Activated CD8-positive, alpha-beta memory T cell treated with anti-CD3 and anti-CD28 coated beads for 36 hours (primary cell): ENCODE data around the gene TRMT2A. TPM values are rescaled to one million over a fixed set of nuclear protein-coding genes. Genes with fewer than 3 reads are reported as not detected.

ENCODE experiments used
- CTCF ChIA-PET: fragments of 350-600 bp; sonication (Branson Sonifier 250); formaldehyde crosslinking; loops from one replicate; lab custom pipeline; 2021; ENCODE audit warnings: antibody characterized with exemption; lab: Charles Lee
- POLR2A ChIA-PET: fragments of 350-600 bp; sonication (Branson Sonifier 250); formaldehyde crosslinking; loops from one replicate; lab custom pipeline; 2021; ENCODE audit warnings: antibody characterized with exemption; lab: Charles Lee
- total RNA-seq, 2 experiments: library from RNA; stranded (reverse); gene quantifications; one replicate each; pipeline ENCODE4 v1.2.3, GENCODE V29; 2021

TRMT2A gene
- total RNA-seq, 2 experiments from 2014 or later, result 122 to 125 TPM

DNA sequence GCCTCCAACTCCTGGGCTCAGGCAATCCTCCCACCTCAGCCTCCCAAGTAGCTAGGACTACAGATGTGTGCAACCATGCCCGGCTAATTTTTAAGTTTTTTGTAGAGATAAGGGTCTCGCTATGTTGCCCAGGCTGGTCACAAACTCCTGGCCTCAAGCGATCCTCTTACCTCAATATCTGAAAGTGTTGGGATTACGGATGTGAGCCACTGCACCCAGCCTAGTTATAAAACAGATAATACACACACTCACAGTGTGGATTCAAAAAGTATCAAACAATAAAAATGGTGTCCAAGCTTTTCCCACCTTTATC is 34.2 kb upstream of the TRMT2A start:
- ChIA-PET CTCF (no interaction called here), POLR2A (interaction anchor here (0.6 kb wide), 1 partner anchor 51 kb away, joined by 4 read pairs; no protein-coding TSS in a partner anchor)

GRCh38 chr22:20150381-20151275 is 33.6 kb upstream of the TRMT2A start, which contains the start of gene CCDC188:
Gene CCDC188 (minus strand): TSS chr22:20151055. CDS start chr22:20150986, 69 bp downstream.
- ChIA-PET POLR2A (interaction anchor here (0.6 kb wide), 1 partner anchor 51 kb away, joined by 4 read pairs; no protein-coding TSS in a partner anchor), CTCF (no interaction called here)

DNA sequence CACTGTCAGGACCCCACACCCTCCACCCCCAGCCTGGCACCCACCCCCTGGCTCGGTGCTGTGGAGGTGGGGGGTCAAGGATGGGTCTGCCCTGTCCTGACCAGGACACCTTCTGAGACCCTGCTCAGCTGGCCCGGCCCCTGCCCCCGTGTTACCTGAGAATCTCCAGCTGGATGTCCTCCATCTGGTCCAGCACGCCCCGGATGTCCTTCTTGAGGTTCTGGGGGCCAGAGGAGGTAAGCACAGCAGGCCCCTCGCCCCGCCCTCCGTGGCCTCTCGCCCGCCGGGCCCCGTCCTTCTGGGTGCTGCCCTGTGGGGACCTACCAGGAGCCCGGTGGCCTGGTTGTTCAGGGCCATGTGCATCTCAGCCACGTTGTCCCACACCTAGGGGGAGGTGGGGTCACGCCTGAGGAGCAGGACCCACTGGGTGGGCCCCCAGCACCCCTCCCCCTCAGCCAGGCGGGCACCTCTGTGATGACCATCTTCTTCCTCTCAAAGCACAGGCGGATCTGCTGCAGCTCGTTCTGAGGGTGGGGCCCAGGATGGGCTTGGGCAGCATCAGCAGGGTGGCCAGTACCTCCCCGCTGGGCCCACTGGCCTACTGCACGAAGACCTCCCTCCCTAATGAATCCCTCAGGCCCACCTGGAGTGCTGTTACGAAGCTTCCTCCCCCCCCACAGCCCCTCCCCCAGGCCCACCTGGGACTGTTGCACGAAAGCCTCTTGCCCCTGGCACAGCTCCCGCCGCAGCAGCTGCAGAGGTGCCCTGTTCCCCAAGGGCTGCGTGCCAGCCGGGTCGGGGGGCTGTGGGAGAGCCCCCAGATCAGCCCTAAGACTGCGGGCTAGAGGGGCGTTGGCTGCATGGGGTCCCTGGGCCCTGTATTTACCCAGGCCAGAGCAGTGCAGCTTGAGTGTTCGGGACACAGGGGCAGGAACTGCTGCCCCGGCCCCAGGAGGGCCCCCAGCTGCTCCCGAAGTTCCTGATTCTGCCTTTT is 32.5 kb upstream of the TRMT2A start:
- ChIA-PET CTCF (no interaction called here), POLR2A (interaction anchor here (0.6 kb wide), 1 partner anchor 295 kb away, joined by 6 read pairs; no protein-coding TSS in a partner anchor)

- POLR2A ChIA-PET, result no interaction called here
- CTCF ChIA-PET, result no interaction called here
These were observed 31.4 kb upstream of the TRMT2A start for GRCh38 chr22:20148414-20148813.

DNA sequence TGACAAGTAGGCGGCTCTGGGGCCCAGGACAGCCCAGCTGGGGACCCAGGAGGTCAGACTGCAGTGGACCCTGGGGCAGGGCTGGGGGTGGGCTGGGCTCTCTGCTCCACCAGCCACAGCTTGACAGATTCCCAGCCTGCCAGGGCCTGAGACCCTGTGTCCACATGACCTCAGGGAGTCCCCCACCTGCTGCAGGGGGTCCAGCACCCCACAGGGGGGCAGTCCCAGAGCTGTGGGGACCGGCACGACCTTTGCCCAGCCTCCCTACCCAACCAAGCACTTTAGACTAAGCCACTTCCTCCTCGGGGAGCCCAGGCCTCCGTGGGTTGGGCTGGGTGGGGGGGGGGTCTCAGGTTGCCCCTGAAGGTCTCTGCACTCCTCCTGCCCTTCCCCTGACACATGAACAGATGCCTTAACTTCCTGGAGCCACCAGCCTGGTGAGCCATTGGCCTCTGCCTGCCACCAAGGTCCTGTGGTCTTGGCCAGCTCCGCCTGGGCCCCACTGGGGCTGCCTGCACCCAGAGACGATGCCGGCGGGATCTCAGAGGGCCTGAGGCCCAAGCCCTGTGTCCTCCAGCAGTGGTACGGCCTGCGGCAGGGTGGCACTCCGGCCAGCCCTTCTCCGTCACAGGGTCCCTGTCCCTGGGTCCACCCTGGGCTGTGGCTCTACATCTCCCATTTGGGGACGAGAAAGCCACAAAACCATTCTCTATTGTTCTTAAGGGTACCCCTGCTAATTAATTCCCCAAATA is 30.4 kb upstream of the TRMT2A start:
- POLR2A ChIA-PET, result no interaction called here
- CTCF ChIA-PET, result interaction anchor here (1.0 kb wide), 1 partner anchor 10 kb away, joined by 3 read pairs; no protein-coding TSS in a partner anchor

GRCh38 chr22:20146777-20147176 is 29.8 kb upstream of the TRMT2A start:
- CTCF ChIA-PET, result interaction anchor here (1.0 kb wide), 1 partner anchor 10 kb away, joined by 3 read pairs; no protein-coding TSS in a partner anchor

DNA sequence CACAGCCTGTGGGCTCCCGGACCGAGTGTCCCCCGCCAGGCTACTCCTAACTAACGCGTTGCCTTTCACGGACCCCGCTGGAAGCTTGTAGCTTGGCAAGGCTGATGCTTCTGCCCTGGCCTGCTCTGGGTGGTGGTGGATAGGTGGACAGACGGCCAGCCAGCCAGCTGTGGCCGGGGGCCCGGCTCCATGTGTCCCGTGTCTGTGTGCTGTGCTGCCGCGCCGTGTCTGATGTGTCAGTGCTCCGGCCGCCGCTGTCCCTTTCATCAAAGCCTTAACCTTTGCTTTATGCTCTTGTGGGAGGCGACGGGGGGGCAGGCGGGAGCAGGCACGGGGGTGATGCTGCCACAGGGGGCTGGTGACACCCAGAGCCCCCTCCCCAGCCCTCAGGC is 28.8 kb upstream of the TRMT2A start:
- ChIA-PET POLR2A (no interaction called here), CTCF (no interaction called here)

More at GRCh38 chr22:20146777-20147176, 29.8 kb upstream of the TRMT2A start:
- POLR2A ChIA-PET, result no interaction called here

DNA sequence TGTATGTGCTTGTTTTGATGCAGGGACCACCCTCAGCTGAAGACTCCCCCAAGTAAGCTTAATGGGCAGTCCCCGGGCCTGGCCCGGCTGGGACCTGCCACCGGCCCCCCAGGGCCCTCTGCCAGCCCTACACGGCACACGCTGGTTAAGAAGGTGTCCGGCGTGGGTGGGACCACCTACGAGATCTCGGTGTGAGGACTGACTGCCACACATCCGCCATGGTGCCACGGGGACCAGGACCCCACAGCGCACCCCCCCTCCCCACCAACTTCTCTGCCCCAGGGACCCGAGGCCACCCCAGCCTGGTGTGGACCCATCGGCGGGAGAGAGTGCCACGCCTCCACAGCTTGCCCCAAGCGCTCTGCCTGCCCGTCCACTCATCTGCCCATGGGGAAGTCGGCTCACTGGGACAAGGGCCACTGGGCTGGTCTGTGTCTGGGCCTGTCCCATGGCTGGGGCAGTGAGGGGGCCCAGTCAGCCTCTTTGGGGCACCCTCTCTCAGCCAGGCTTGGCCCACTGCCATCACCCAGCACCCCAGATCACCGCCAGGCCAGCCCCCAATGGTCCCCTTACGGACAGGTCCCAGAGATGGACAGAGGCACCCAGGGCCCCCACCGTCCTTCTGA is 28.3 kb upstream of the TRMT2A start:
- POLR2A ChIA-PET, result no interaction called here
- CTCF ChIA-PET, result no interaction called here

GRCh38 chr22:20143883-20144665 is 27.0 kb upstream of the TRMT2A start:
- ChIA-PET CTCF (interaction anchor here (0.6 kb wide), 1 partner anchor 614 kb away, joined by 3 read pairs; no protein-coding TSS in a partner anchor), POLR2A (no interaction called here)

DNA sequence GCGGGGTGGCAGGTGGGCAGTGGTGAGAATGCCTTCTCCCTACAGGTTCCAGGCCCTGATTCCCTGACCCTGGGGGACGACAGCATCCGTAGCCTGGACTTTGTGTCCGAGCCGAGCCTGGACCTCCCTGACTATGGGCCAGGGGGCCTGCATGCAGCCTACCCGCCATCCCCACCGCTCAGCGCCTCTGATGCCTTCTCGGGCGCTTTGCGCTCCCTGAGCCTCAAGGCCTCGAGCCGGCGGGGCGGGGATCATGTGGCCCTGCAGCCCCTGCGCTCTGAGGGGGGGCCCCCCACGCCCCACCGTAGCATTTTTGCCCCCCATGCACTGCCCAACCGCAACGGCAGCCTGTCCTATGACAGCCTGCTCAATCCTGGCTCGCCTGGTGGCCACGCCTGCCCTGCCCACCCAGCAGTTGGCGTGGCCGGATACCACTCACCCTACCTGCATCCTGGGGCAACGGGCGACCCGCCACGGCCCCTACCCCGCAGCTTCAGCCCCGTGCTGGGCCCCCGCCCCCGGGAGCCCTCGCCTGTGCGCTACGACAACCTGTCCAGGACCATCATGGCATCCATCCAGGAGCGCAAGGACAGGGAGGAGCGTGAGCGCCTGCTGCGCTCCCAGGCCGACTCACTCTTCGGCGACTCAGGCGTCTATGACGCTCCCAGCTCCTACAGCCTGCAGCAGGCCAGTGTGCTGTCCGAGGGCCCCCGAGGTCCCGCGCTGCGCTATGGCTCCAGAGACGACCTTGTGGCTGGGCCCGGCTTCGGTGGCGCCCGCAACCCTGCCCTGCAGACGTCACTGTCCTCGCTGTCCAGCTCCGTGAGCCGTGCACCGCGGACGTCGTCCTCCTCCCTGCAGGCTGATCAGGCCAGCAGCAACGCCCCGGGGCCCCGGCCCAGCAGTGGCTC is 25.9 kb upstream of the TRMT2A start:
- POLR2A ChIA-PET, result no interaction called here
- CTCF ChIA-PET, result no interaction called here

- CTCF ChIA-PET, result no interaction called here
- POLR2A ChIA-PET, result no interaction called here
These were observed 24.4 kb upstream of the TRMT2A start for GRCh38 chr22:20141186-20142077.

DNA sequence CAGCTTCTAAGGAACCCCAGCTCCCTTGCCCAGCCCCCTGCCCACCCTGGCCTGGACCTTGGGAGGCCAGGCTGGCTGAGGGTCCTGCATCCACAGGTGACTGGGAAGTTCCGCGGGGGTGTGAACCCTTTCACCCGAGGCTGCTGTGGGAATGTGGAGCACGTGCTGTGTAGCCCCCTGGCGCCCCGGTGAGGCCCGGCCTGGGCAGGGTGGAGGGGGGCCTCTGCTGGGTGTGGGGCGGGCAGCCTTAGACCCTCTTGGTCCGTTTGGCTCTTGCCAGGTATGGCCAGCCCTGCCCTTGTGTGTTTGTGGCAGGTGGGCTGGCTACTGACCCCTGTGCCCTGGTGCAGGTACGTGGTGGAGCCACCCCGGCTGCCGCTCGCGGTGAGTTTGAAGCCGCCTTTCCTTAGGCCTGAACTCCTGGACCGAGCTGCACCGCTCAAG is 23.5 kb upstream of the TRMT2A start:
- POLR2A ChIA-PET, result no interaction called here

GRCh38 chr22:20140107-20140445 is 23.1 kb upstream of the TRMT2A start:
- POLR2A ChIA-PET, result no interaction called here
- CTCF ChIA-PET, result no interaction called here

More for the DNA sequence above, 23.5 kb upstream of the TRMT2A start:
- CTCF ChIA-PET, result no interaction called here

DNA sequence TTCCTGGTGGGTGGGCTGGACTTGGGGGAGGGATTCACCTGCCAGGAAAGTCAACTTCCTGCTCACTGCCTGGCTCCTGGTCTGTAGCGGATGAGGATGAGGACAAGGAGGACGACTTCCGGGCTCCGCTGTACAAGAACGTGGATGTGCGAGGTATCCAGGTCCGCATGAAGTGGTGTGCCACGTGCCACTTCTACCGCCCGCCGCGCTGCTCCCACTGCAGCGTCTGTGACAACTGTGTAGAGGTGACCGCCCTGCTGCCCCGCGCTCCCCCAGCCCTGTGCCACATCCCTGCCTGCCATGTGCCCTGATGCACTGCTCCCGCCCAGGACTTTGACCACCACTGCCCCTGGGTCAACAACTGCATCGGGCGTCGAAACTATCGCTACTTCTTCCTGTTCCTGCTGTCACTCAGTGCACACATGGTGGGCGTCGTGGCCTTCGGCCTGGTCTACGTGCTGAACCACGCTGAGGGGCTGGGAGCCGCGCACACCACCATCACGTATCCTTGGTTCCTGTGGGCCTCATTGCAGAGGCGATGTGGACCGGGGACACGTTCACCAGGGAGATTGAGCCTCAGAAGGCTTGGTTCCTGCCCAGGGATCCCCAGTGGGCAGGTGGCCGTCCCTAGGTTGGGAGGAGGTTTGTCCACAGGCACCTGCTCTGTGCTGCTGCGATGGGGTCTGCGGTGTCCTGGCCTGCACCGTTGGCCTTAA is 22.5 kb upstream of the TRMT2A start:
- ChIA-PET POLR2A (no interaction called here), CTCF (interaction anchor here (0.8 kb wide), 1 partner anchor 146 kb away, joined by 3 read pairs; no protein-coding TSS in a partner anchor)

- POLR2A ChIA-PET, result no interaction called here
- CTCF ChIA-PET, result interaction anchor here (0.8 kb wide), 1 partner anchor 147 kb away, joined by 3 read pairs; no protein-coding TSS in a partner anchor
These were observed 21.8 kb upstream of the TRMT2A start for GRCh38 chr22:20138868-20139267.
